WI38 (cell line): ENCODE data around the gene CXCR4.
A peak's percentile ranks its signal among the peaks of the same experiment; 100 is the strongest.

Experiments used
- H3K4me3 ChIP-seq: 2 replicates; pipeline ENCODE4 v1.5.1; 2011; ENCODE audit warnings: low read depth, mild to moderate bottlenecking, control low read depth, low read length
- TF ChIP-seq, protein P1 (sequence below): IDR thresholded peaks from 2 replicates; pipeline ENCODE4 v1.5.1; 2012; ENCODE audit warnings: low read depth, mild to moderate bottlenecking, control low read depth, low read length

Gene CXCR4

DNA sequence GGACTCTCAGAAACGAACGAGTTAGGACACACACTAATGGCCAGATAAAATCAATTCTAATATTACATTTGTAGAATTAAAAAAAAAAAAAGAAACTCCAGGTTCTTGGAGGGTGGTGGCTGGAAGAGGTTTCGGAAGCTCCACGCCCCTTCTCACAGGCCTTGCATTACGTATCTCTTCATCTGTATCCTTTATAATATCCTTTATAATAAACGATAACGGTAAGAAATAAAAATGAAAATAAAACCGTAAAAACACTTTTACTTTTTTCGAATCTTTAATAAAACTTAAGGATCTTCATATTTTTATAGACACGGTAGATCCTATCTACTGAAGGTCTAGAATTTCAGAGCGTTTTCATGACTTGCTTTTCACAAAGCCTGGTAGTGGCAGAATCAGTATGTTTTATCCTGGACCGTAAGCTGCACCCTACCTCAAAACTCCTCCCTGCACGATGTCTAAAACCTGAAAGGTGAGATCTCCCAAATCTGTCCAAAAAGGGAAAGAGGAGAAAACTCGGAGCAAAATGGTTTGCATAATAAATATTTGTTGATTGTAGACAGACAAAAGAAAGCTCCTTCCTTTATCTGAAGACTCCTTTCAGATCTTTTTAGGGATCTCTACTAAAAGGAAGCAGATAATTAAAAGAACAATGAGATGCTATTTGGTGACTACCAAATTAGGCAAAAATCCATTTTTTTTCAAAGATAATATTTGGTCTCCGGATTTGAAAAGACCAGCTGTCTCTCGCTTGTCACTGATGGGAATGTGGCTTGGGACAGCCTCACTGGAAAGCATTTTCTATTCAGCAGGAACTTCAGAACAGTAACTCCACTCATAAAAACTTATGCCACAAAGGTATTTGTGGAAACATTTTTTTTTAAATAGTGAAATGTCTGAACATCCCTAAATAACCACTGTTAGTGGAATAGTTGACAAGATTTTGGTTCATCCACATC, 2.0 kb upstream of the CXCR4 start:
- TF ChIP-seq, protein P1, sequence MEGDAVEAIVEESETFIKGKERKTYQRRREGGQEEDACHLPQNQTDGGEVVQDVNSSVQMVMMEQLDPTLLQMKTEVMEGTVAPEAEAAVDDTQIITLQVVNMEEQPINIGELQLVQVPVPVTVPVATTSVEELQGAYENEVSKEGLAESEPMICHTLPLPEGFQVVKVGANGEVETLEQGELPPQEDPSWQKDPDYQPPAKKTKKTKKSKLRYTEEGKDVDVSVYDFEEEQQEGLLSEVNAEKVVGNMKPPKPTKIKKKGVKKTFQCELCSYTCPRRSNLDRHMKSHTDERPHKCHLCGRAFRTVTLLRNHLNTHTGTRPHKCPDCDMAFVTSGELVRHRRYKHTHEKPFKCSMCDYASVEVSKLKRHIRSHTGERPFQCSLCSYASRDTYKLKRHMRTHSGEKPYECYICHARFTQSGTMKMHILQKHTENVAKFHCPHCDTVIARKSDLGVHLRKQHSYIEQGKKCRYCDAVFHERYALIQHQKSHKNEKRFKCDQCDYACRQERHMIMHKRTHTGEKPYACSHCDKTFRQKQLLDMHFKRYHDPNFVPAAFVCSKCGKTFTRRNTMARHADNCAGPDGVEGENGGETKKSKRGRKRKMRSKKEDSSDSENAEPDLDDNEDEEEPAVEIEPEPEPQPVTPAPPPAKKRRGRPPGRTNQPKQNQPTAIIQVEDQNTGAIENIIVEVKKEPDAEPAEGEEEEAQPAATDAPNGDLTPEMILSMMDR, result no peak
- H3K4me3 ChIP-seq, result no peak overlapping the region

DNA sequence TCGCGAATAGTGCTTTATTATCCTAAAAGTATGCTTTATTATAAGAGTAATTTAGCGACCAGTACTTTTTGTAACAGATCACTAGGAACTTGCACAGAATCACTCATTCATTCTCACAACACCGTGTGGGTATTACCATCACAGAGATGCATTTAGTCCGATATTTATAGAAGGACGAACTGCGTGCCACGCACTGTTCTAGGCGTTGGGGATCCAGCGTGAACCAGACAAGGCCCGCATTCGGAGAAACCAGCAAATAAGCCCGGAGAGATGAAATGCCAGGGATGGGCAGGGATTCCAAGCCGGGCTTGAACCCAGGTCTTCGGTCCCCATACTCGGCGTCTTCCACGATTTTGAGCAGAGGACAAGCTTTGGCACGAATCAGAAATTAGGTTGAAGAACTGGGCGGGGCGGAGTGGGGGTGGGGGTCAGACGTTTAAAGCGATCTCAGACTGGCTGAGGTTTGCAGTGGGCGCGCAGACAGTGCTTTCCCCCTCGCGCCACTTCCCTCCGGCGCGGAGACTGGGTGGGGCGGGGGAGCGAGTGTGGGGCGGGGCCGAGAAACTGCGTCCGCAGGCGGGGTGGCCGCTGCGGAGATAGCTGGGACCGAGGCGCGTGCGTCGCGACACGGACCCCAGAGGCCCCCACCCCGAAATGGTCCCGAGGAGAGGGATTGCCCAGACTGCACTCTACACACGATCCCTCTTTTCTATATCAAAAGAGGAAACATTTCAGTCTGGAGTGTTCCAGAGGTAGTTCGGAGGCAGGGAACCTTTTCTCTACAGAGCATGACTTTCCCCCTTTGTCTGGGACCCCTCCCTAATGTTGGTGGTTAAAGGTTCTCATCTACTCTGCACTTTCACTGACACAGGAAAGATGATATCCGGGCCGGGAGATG, 1.1 kb upstream of the CXCR4 start:
- H3K4me3 ChIP-seq, result 0 out of 2 replicates have a peak overlapping the region, but pooled peaks have one; percentile 8
- TF ChIP-seq, protein P1, result no peak

DNA sequence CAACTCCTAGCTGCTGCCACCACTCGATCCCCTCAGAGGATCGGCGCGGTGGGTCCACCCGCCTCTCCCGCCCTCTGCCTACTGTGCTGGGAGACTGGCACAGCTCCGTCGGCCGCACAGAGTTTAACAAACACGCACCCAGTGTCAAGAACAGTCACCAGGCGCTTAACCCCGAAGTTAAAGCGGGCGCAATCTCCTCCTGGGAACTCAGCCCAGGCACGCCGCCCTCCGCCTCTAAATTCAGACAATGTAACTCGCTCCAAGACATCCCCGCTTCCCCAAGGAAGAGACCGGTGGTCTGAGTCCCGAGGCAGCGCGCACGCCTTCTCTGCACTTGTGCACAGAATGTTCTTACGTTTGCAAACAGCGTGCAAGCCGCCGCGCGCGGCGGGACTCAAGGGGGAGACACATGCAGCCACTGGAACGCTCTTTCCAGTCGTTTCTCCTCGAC, 533 bp downstream of the CXCR4 start:
- H3K4me3 ChIP-seq, result no peak overlapping the region
- TF ChIP-seq, protein P1, result no peak

DNA sequence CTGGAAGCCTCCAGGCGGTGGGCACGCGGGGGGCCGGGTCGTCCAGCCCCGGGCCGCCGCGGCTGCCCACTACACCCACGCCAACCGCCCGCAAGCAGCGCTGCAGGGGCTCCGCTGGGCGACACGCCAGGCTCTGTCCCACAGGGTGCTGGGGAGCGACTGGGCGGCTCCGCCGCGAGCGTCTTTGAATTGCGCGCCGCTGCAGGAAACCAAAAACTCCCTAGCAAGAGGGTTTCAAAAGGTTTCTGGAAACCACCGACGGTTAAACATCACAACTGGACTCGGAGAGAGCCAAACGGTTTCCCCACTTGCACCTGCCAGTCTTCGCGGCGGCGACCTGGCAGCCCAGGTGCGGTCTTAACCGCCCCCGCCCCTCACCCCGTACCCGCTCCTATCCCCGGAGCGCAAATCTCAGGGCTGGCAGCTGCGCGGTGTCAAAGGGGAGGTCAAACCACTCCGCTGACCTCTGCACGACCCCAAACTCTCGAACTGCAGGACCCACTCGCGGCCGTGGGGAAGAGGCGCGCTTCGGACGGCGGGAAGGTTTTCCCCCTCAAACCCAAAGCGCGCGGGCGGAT, 1.0 kb downstream of the CXCR4 start:
- no peak overlapping the region for H3K4me3 ChIP-seq
- TF ChIP-seq, protein P1, result no peak

DNA sequence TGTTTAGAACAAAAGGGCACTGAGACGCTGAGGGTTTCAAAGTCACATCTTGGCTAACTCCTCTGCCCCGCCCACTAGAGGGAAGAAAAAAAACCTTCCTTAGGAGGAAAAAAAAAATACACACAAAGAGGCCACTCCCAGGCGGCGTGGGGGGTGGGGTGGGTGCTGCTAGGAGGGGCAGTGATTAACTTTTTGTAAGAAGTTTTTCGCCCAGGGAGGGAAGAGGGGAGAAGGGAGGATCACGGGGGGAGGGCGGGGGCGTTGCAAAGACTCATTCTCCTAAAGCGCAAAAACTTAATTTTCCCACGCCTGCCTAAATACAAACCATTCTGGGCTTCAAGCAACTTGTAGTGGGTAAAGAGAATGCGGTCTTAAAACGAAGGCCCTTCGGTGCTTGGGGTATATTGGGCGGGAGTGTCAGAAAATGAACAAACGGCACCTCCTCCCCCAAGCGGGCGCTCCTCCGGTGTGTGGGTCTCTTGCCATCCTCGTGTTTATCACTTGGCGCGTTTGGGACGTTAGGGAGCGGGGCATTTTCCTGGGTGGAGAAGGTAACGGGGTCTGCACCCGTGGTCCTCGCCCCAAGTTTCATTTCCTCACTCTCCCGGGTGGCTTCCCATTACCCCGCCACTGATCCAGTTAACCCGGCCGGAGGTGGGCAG, 1.7 kb downstream of the CXCR4 start:
- TF ChIP-seq, protein P1, result no peak
- no peak overlapping the region for H3K4me3 ChIP-seq

DNA sequence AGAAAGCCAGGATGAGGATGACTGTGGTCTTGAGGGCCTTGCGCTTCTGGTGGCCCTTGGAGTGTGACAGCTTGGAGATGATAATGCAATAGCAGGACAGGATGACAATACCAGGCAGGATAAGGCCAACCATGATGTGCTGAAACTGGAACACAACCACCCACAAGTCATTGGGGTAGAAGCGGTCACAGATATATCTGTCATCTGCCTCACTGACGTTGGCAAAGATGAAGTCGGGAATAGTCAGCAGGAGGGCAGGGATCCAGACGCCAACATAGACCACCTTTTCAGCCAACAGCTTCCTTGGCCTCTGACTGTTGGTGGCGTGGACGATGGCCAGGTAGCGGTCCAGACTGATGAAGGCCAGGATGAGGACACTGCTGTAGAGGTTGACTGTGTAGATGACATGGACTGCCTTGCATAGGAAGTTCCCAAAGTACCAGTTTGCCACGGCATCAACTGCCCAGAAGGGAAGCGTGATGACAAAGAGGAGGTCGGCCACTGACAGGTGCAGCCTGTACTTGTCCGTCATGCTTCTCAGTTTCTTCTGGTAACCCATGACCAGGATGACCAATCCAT, 2.7 kb downstream of the CXCR4 start:
- TF ChIP-seq, protein P1, result no peak
- no peak overlapping the region for H3K4me3 ChIP-seq
